ENCODE results near the gene ORC5.
A peak's percentile ranks its signal among the peaks of the same experiment; 100 is the strongest.

ORC5 gene

DNA sequence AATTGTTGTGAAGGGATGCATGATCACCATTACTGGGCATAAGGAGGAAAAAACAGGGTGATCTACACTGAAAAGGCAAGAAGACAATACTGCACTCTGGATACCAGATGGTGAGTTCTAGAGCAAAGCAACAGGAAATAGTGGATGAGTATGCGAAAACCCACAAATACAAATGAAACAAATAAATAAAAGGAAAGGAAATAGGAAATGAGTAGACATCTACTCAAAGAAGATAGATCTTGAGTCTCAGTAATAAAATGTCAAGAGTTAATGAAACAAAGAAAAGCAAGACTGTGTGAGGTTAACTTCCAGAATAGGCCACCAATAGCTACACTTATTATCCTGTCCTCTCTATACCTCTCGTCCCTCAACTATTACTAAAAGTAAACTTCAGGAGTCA is 11.7 kb downstream of the ORC5 start:
- peaks cover 6% of the 10 kb centered on the region; the same call in 1 of the 2 replicates for H3K9me3 ChIP-seq (ENCODE audit: insufficient read depth, low read depth, low read length)
- H3K27me3 ChIP-seq (ENCODE audit: insufficient read depth, low read length, poor library complexity, severe bottlenecking), result no peaks in the 10 kb centered on the region
- no peaks in the 10 kb centered on the region for H4K20me1 ChIP-seq (ENCODE audit: insufficient read depth, low read length, poor library complexity, severe bottlenecking)
- no peaks in the 10 kb centered on the region; the same call in 1 of the 2 replicates for H3K79me2 ChIP-seq (ENCODE audit: insufficient read depth, low read length)
- peaks cover 62% of the 10 kb centered on the region for H3K36me3 ChIP-seq (ENCODE audit: insufficient read depth, low read length)
- H3K4me2 ChIP-seq (ENCODE audit: low read depth, low read length, poor library complexity, severe bottlenecking), result peak overlapping the region; percentile 38
- no peak overlapping the region for H3K4me3 ChIP-seq (ENCODE audit: low read length, poor library complexity, severe bottlenecking)
- no peak overlapping the region for H3K9ac ChIP-seq (ENCODE audit: low read depth, low read length, poor library complexity, severe bottlenecking)
- no peaks in the 10 kb centered on the region for H3F3A ChIP-seq (ENCODE audit: low read depth)
- no peaks in the 10 kb centered on the region for H3K9me2 ChIP-seq (replicated peaks; ENCODE audit: low read depth, low read length)
- H2AFZ ChIP-seq (ENCODE audit: low read length), result no peak overlapping the region
- no peak for TF ChIP-seq EZH2phosphoT487 (IDR thresholded peaks at IDR 0.05; ENCODE audit: borderline replicate concordance)
- TF ChIP-seq, protein P1, sequence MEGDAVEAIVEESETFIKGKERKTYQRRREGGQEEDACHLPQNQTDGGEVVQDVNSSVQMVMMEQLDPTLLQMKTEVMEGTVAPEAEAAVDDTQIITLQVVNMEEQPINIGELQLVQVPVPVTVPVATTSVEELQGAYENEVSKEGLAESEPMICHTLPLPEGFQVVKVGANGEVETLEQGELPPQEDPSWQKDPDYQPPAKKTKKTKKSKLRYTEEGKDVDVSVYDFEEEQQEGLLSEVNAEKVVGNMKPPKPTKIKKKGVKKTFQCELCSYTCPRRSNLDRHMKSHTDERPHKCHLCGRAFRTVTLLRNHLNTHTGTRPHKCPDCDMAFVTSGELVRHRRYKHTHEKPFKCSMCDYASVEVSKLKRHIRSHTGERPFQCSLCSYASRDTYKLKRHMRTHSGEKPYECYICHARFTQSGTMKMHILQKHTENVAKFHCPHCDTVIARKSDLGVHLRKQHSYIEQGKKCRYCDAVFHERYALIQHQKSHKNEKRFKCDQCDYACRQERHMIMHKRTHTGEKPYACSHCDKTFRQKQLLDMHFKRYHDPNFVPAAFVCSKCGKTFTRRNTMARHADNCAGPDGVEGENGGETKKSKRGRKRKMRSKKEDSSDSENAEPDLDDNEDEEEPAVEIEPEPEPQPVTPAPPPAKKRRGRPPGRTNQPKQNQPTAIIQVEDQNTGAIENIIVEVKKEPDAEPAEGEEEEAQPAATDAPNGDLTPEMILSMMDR (conservative IDR thresholded peaks at IDR 0.05; ENCODE audit: low read length), result no peak
- H3K4me1 ChIP-seq (ENCODE audit: insufficient read depth, low read length, poor library complexity, severe bottlenecking), result peaks cover 7% of the 10 kb centered on the region

DNA sequence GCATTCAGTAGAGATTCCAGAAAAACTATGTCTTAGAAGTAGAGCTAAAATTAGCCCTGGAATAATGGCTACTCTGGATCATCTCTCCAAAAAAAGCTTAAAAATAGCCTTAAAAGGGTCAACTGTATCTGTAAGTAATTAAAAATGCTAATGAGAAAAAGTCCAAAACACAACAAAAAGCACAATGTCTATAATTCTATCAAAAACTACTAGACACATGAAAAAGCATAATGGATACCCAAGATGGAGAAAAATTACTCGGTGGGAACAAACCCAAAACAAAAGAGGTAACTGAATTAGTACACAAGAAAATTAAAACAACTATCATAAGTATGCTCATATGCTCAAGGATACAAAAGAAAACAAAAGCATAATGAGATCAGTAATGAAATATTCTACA is 15.4 kb downstream of the ORC5 start:
- no peak for TF ChIP-seq EZH2phosphoT487 (IDR thresholded peaks at IDR 0.05; ENCODE audit: borderline replicate concordance)
- TF ChIP-seq, protein P1 (conservative IDR thresholded peaks at IDR 0.05; ENCODE audit: low read length), result no peak
- Histone ChIP-seq H3K9me2 (replicated peaks; ENCODE audit: low read depth, low read length) (no peaks in the 10 kb centered on the region), H3K4me3 (ENCODE audit: low read length, poor library complexity, severe bottlenecking) (no peak overlapping the region), H3K36me3 (ENCODE audit: insufficient read depth, low read length) (peaks cover 63% of the 10 kb centered on the region), H3K27me3 (ENCODE audit: insufficient read depth, low read length, poor library complexity, severe bottlenecking) (no peaks in the 10 kb centered on the region), H3K9me3 (ENCODE audit: insufficient read depth, low read depth, low read length) (peaks cover 6% of the 10 kb centered on the region; the same call in 1 of the 2 replicates), H3K4me2 (ENCODE audit: low read depth, low read length, poor library complexity, severe bottlenecking) (no peak overlapping the region), H3K79me2 (ENCODE audit: insufficient read depth, low read length) (no peaks in the 10 kb centered on the region; the same call in 1 of the 2 replicates), H2AFZ (ENCODE audit: low read length) (no peak overlapping the region), H3K9ac (ENCODE audit: low read depth, low read length, poor library complexity, severe bottlenecking) (no peak overlapping the region), H3F3A (ENCODE audit: low read depth) (no peaks in the 10 kb centered on the region), H3K4me1 (ENCODE audit: insufficient read depth, low read length, poor library complexity, severe bottlenecking) (peaks cover 7% of the 10 kb centered on the region), H4K20me1 (ENCODE audit: insufficient read depth, low read length, poor library complexity, severe bottlenecking) (no peaks in the 10 kb centered on the region)

DNA sequence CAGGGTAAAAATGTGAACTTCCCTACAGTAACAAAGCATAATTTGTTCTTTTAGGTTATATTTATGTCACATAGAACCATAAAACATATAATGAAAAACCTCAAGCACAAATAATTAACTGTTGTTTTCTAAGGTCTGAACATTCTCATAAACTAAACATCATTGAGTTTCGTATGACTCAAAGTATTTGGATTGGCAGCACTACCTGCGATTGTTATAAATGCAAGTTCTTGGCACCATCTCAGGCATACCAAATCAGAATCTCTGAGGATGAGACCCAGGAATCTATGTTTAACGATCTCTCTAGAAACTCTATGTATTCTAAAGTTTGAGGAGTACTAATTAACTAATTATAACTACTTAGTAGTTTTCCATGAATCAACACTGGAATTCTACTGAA is 22.5 kb downstream of the ORC5 start:
- no peaks in the 10 kb centered on the region for H4K20me1 ChIP-seq (ENCODE audit: insufficient read depth, low read length, poor library complexity, severe bottlenecking)
- TF ChIP-seq, protein P1 (conservative IDR thresholded peaks at IDR 0.05; ENCODE audit: low read length), result no peak
- TF ChIP-seq EZH2phosphoT487 (IDR thresholded peaks at IDR 0.05; ENCODE audit: borderline replicate concordance), result no peak
- H3K79me2 ChIP-seq (ENCODE audit: insufficient read depth, low read length), result no peaks in the 10 kb centered on the region
- H3F3A ChIP-seq (ENCODE audit: low read depth), result no peaks in the 10 kb centered on the region
- H3K9ac ChIP-seq (ENCODE audit: low read depth, low read length, poor library complexity, severe bottlenecking), result no peak overlapping the region
- no peak overlapping the region for H3K4me3 ChIP-seq (ENCODE audit: low read length, poor library complexity, severe bottlenecking)
- H2AFZ ChIP-seq (ENCODE audit: low read length), result no peak overlapping the region
- peaks cover 68% of the 10 kb centered on the region for H3K36me3 ChIP-seq (ENCODE audit: insufficient read depth, low read length)
- no peaks in the 10 kb centered on the region for H3K9me2 ChIP-seq (replicated peaks; ENCODE audit: low read depth, low read length)
- no peak overlapping the region for H3K4me2 ChIP-seq (ENCODE audit: low read depth, low read length, poor library complexity, severe bottlenecking)
- no peaks in the 10 kb centered on the region for H3K9me3 ChIP-seq (ENCODE audit: insufficient read depth, low read depth, low read length)
- H3K4me1 ChIP-seq (ENCODE audit: insufficient read depth, low read length, poor library complexity, severe bottlenecking), result no peaks in the 10 kb centered on the region
- no peaks in the 10 kb centered on the region for H3K27me3 ChIP-seq (ENCODE audit: insufficient read depth, low read length, poor library complexity, severe bottlenecking)
